SK-N-SH (cell line): ENCODE results near the gene FMNL2.

ENCODE experiments used
- FOXJ3 ChIP-seq: sonication (generic); formaldehyde crosslinking; IDR thresholded peaks from 2 replicates; pipeline ENCODE4 v1.5.1; 2020; ENCODE audit warnings: mild to moderate bottlenecking, missing genetic modification reagents
- GATA2 ChIP-seq: sonication (generic); formaldehyde crosslinking; IDR thresholded peaks from 2 replicates; pipeline ENCODE4 v1.5.0; 2020; ENCODE audit warnings: mild to moderate bottlenecking, missing genetic modification reagents
- NFIC ChIP-seq: IDR thresholded peaks from 2 replicates; pipeline ENCODE4 v1.4.0; 2012; ENCODE audit warnings: borderline replicate concordance
- POLR2AphosphoS5 ChIP-seq: IDR thresholded peaks from 2 replicates; pipeline ENCODE4 v1.6.1; 2012; ENCODE audit warnings: low read depth, low read length
- TEAD4 ChIP-seq: IDR thresholded peaks from 2 replicates; pipeline ENCODE4 v1.4.0; 2012; ENCODE audit warnings: mild to moderate bottlenecking, borderline replicate concordance; ENCODE audit not compliant: insufficient read depth
- YY1 ChIP-seq: IDR thresholded peaks from 2 replicates; pipeline ENCODE4 v1.4.0; 2012; ENCODE audit warnings: low read depth, mild to moderate bottlenecking
- TF ChIP-seq, protein P1 (sequence below): fragments of 200-600 bp; sonication (generic); IDR thresholded peaks from 2 replicates; pipeline ENCODE4 v1.6.1; 2017; ENCODE audit warnings: antibody characterized with exemption, mild to moderate bottlenecking, moderate library complexity

DNA sequence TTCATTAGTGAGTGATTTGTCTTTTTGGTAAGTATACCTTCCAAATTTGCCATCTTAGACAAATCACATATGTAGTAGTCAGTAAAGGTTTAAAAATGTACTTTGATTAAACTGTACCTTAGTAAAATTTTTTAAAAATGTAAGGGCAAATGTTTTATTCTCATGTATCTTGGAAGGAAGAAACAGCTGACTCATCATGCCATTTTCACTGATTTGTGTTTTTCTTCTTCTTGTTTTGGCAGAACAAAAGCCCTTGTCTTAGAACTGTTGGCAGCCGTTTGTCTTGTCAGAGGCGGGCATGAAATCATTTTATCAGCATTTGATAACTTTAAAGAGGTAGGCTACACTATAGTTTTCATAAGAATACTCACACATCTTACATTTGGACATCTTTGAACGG, 245.7 kb downstream of the FMNL2 start:
- no peak for TF ChIP-seq GATA2 (CRISPR knock-in tag)
- TF ChIP-seq POLR2AphosphoS5, result no peak
- TF ChIP-seq NFIC, result peak; percentile 69
- TF ChIP-seq, protein P1, sequence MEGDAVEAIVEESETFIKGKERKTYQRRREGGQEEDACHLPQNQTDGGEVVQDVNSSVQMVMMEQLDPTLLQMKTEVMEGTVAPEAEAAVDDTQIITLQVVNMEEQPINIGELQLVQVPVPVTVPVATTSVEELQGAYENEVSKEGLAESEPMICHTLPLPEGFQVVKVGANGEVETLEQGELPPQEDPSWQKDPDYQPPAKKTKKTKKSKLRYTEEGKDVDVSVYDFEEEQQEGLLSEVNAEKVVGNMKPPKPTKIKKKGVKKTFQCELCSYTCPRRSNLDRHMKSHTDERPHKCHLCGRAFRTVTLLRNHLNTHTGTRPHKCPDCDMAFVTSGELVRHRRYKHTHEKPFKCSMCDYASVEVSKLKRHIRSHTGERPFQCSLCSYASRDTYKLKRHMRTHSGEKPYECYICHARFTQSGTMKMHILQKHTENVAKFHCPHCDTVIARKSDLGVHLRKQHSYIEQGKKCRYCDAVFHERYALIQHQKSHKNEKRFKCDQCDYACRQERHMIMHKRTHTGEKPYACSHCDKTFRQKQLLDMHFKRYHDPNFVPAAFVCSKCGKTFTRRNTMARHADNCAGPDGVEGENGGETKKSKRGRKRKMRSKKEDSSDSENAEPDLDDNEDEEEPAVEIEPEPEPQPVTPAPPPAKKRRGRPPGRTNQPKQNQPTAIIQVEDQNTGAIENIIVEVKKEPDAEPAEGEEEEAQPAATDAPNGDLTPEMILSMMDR, result no peak
- TF ChIP-seq FOXJ3 (CRISPR knock-in tag), result no peak
- TF ChIP-seq TEAD4, result no peak
- TF ChIP-seq YY1, result no peak
